CD14-positive monocyte (primary cell): ENCODE measurements around the gene C9. TPM values are rescaled to one million over a fixed set of nuclear protein-coding genes. Genes with fewer than 3 reads are reported as not detected.

Source experiments
- DNase-seq, 3 donors: peaks; one replicate each; pipeline ENCODE4 v3.0.0-alpha.2; 2011 to 2022
- H2AFZ ChIP-seq: 2 replicates; pipeline ENCODE4 v1.6.0; 2012; ENCODE audit warnings: mild to moderate bottlenecking, low read depth, low read length, inconsistent platforms; ENCODE audit not compliant: insufficient read depth, poor library complexity, severe bottlenecking
- H3K27ac ChIP-seq, 2 donors: 1 replicate in 1 of 2; 2 replicates in 1 of 2; pipeline ENCODE4 v1.5.1; 2012 to 2013; ENCODE audit warnings: low read length in 2 of 2, control low read depth in 1 of 2, inconsistent platforms in 1 of 2, low read depth in 1 of 2, mild to moderate bottlenecking in 1 of 2
- H3K27me3 ChIP-seq, 2 donors: one replicate each; pipeline versions ENCODE4 v1.6.0 to v1.6.1; 2011 to 2013; ENCODE audit warnings: low read length in 2 of 2; ENCODE audit not compliant: control insufficient read depth in 2 of 2, insufficient read depth in 2 of 2
- H3K36me3 ChIP-seq, 2 donors: replicated peaks in 1 of 2; 1 replicate in 1 of 2; 2 replicates in 1 of 2; pipeline versions ENCODE4 v1.5.1 to v1.6.1; 2012 to 2013; ENCODE audit warnings: low read length in 2 of 2, control low read depth in 1 of 2, inconsistent platforms in 1 of 2, mild to moderate bottlenecking in 1 of 2; ENCODE audit not compliant: insufficient read depth in 2 of 2, control insufficient read depth in 1 of 2
- H3K4me1 ChIP-seq, 2 donors: 1 replicate in 1 of 2; 2 replicates in 1 of 2; pipeline versions ENCODE4 v1.5.1 to v1.6.1; 2012 to 2013; ENCODE audit warnings: low read length in 2 of 2, control low read depth in 1 of 2, inconsistent platforms in 1 of 2, mild to moderate bottlenecking in 1 of 2, moderate library complexity in 1 of 2; ENCODE audit not compliant: insufficient read depth in 2 of 2, control insufficient read depth in 1 of 2
- H3K4me2 ChIP-seq: replicated peaks from 2 replicates; pipeline ENCODE3; 2012; ENCODE audit warnings: low read length, moderate library complexity, mild to moderate bottlenecking; ENCODE audit not compliant: poor library complexity, severe bottlenecking; ENCODE audit errors: extremely low read depth
- H3K4me3 ChIP-seq, 3 experiments: fragments of 200-600 bp in 1 of 3; sonication (generic) in 1 of 3; replicated peaks in 1 of 3; 1 replicate in 2 of 3; 2 replicates in 1 of 3; pipeline ENCODE4 v1.5.1; 2011 to 2013; ENCODE audit warnings: low read length in 3 of 3, mild to moderate bottlenecking in 3 of 3, control low read depth in 2 of 3, low read depth in 2 of 3, inconsistent platforms in 1 of 3, moderate library complexity in 1 of 3
- H3K79me2 ChIP-seq: 2 replicates; pipeline ENCODE4 v1.6.0; 2012; ENCODE audit warnings: mild to moderate bottlenecking, control low read depth, inconsistent platforms, low read length, moderate library complexity; ENCODE audit not compliant: insufficient read depth
- H3K9ac ChIP-seq: 2 replicates; pipeline ENCODE4 v1.6.0; 2017; ENCODE audit warnings: low read length, mild to moderate bottlenecking; ENCODE audit not compliant: insufficient read depth, poor library complexity, severe bottlenecking
- H3K9me3 ChIP-seq, 2 donors: replicated peaks in 1 of 2; 1 replicate in 1 of 2; 2 replicates in 1 of 2; pipeline versions ENCODE4 v1.5.1 to v1.6.1; 2012 to 2013; ENCODE audit warnings: low read length in 2 of 2, control low read depth in 1 of 2; ENCODE audit not compliant: control insufficient read depth in 1 of 2, insufficient read depth in 1 of 2
- H4K20me1 ChIP-seq: 2 replicates; pipeline ENCODE4 v1.6.0; 2012; ENCODE audit warnings: mild to moderate bottlenecking, low read length, control low read depth, moderate library complexity; ENCODE audit not compliant: insufficient read depth
- H3K27ac Mint-ChIP-seq, 7 donors: one replicate each; pipeline ENCODE4 v1.8.0; 2020; ENCODE audit warnings: mild to moderate bottlenecking in 7 of 7, mixed read lengths in 7 of 7, moderate library complexity in 6 of 7, inconsistent platforms in 2 of 7
- H3K27me3 Mint-ChIP-seq, 3 donors: one replicate each; pipeline ENCODE4 v1.8.0; 2021 to 2022; ENCODE audit warnings: low read depth in 3 of 3, mild to moderate bottlenecking in 3 of 3, mixed read lengths in 3 of 3, moderate library complexity in 3 of 3, inconsistent platforms in 1 of 3
- H3K36me3 Mint-ChIP-seq, 2 donors: one replicate each; pipeline ENCODE4 v1.8.0; 2020; ENCODE audit warnings: mixed read lengths in 2 of 2, inconsistent platforms in 1 of 2, mild to moderate bottlenecking in 1 of 2
- H3K4me1 Mint-ChIP-seq: one replicate; pipeline ENCODE4 v1.8.0; 2020; ENCODE audit warnings: mild to moderate bottlenecking, mixed read lengths
- H3K4me3 Mint-ChIP-seq, 2 donors: one replicate each; pipeline ENCODE4 v1.8.0; 2020; ENCODE audit warnings: mild to moderate bottlenecking in 2 of 2, mixed read lengths in 2 of 2, moderate library complexity in 1 of 2
- H3K9me3 Mint-ChIP-seq, 7 donors: one replicate each; pipeline ENCODE4 v1.8.0; 2020 to 2022; ENCODE audit warnings: mixed read lengths in 7 of 7, mild to moderate bottlenecking in 6 of 7, moderate library complexity in 6 of 7, inconsistent platforms in 2 of 7
- CTCF ChIP-seq: fragments of 200-600 bp; IDR thresholded peaks from one replicate; pipeline ENCODE4 v1.8.0; 2022; ENCODE audit warnings: antibody characterized with exemption, mild to moderate bottlenecking
- WGBS: methylation state at CpG from one replicate; pipeline ENCODE4 v1.1.5; 2013; ENCODE audit warnings: missing lambda C conversion rate; ENCODE audit not compliant: insufficient coverage; 5-methylcytosine and 5-hydroxymethylcytosine counted together
- intact Hi-C, 2 donors: fragments of 100-400 bp; cut with micrococcal nuclease; formaldehyde crosslinking; loops; one replicate each; pipeline versions ENCODE4 v1.15.0 to v1.15.1; 2023
- polyA plus RNA-seq, 3 donors: library from polyadenylated mRNA; depleted of rRNA in 1 of 3; unstranded in 2 of 3; stranded (reverse) in 1 of 3; fragments of 300-500 nt in 2 of 3; fragments of >200 nt in 1 of 3; fragmentation: Illumina TruSeq in 2 of 3; gene quantifications; 1 replicate in 2 of 3; 2 replicates in 1 of 3; pipeline ENCODE4 v1.2.3, GENCODE V29; 2012 to 2021

The C9 gene
- polyA plus RNA-seq, 3 donors: not detected

GRCh38 chr5:39363217-39363616 is 1.1 kb downstream of the C9 start:
- peaks cover 0 to 7% (median 0%) of the 10 kb centered on the region in 7 donors for H3K9me3 Mint-ChIP-seq
- DNase-seq: no peak
- 100% methylated on average over 1 of the region's 4 CpGs for WGBS
- Histone ChIP-seq H2AFZ (no peak overlapping the region), H3K9ac (no peak overlapping the region), H4K20me1 (no peaks in the 10 kb centered on the region), H3K4me3 (no peak overlapping the region), H3K4me1 (no peaks in the 10 kb centered on the region), H3K27me3 (no peaks in the 10 kb centered on the region), H3K4me2 (no peak overlapping the region), H3K9me3 (no peaks in the 10 kb centered on the region), H3K36me3 (no peaks in the 10 kb centered on the region), H3K79me2 (no peaks in the 10 kb centered on the region), H3K27ac (no peak overlapping the region)
- H3K4me3 Mint-ChIP-seq: no peak overlapping the region
- intact Hi-C loops: no loop called here
- peaks cover 2 to 3% (median 2%) of the 10 kb centered on the region in 3 donors for H3K27me3 Mint-ChIP-seq
- H3K36me3 Mint-ChIP-seq: no peaks in the 10 kb centered on the region
- TF ChIP-seq CTCF: no peak
- no peaks in the 10 kb centered on the region for H3K4me1 Mint-ChIP-seq
- no peak overlapping the region for H3K27ac Mint-ChIP-seq

- no peaks in the 10 kb centered on the region for H3K27me3 ChIP-seq
- H3K4me1 ChIP-seq: no peaks in the 10 kb centered on the region
- DNase-seq: no peak
- H3K4me1 Mint-ChIP-seq: no peaks in the 10 kb centered on the region
- 100% methylated on average over 5 of the region's 8 CpGs for WGBS
- H3K9me3 ChIP-seq: no peaks in the 10 kb centered on the region
- no peak for TF ChIP-seq CTCF
- H4K20me1 ChIP-seq: no peaks in the 10 kb centered on the region
- peaks cover 2 to 3% (median 2%) of the 10 kb centered on the region in 3 donors for H3K27me3 Mint-ChIP-seq
- peaks cover 0 to 8% (median 0%) of the 10 kb centered on the region in 7 donors for H3K9me3 Mint-ChIP-seq
- H3K4me2 ChIP-seq: no peak overlapping the region
- no peaks in the 10 kb centered on the region for H3K79me2 ChIP-seq
- intact Hi-C loops: no loop called here
- H3K27ac ChIP-seq: no peak overlapping the region
- H3K36me3 Mint-ChIP-seq: no peaks in the 10 kb centered on the region
- H2AFZ ChIP-seq: no peak overlapping the region
- H3K4me3 Mint-ChIP-seq: no peak overlapping the region
- no peak overlapping the region for H3K4me3 ChIP-seq
- H3K27ac Mint-ChIP-seq: no peak overlapping the region
- H3K9ac ChIP-seq: no peak overlapping the region
- H3K36me3 ChIP-seq: no peaks in the 10 kb centered on the region
These were observed 1.6 kb downstream of the C9 start for GRCh38 chr5:39362646-39363045.
